ENCODE data around the gene CPT2. TPM values are rescaled to one million over a fixed set of nuclear protein-coding genes. Genes with fewer than 3 reads are reported as not detected.

The CPT2 gene
- total and polyA plus RNA-seq, 4 donors = 27.4 to 109 (median 74.8) TPM

- peak; percentile 96 for DNase-seq (ENCODE audit: low spot score)
- peak within 1 kb of the TSS; percentile 81 to 100 (median 96) for H3K4me3 ChIP-seq (ENCODE audit: low read depth in 1 of 3, low read length in 3 of 3)
- H3K9me3 ChIP-seq (ENCODE audit: control insufficient read depth in 4 of 4, low read length in 3 of 4) = no peaks in the 10 kb centered on the region
- H3K36me3 ChIP-seq (ENCODE audit: control insufficient read depth in 4 of 4, insufficient read depth in 3 of 4, low read depth in 1 of 4, low read length in 3 of 4) = peaks cover 6 to 19% (median 12%) of the 10 kb centered on the region in 4 donors
- peak within 1 kb of the TSS; percentile 96 for H3K9ac ChIP-seq (ENCODE audit: low read depth in 1 of 2, low read length in 2 of 2)
- H3K27me3 ChIP-seq (ENCODE audit: control insufficient read depth in 4 of 4, insufficient read depth in 4 of 4, low read length in 3 of 4) = no peaks in the 10 kb centered on the region
- WGBS = 6% methylated on average over 64 of the region's 64 CpGs
- peak; percentile 89 for TF ChIP-seq SP1 (IDR thresholded peaks at IDR 0.05)
- TF ChIP-seq EGR1 (IDR thresholded peaks at IDR 0.05; ENCODE audit: low read depth in 2 of 2) = peak in 1 of 2 donors; percentile 74
- peak; percentile 34 for TF ChIP-seq FOXA2 (IDR thresholded peaks at IDR 0.05)
- TF ChIP-seq HNF4A (conservative IDR thresholded peaks at IDR 0.05) = peak; percentile 77 to 82
- peak; percentile 72 for TF ChIP-seq FOXA1 (IDR thresholded peaks at IDR 0.05)
- TF ChIP-seq RAD21 (IDR thresholded peaks at IDR 0.05) = peak; percentile 46 to 51
- TF ChIP-seq JUND (IDR thresholded peaks at IDR 0.05) = peak in 1 of 2 donors; percentile 73
- peak; percentile 94 to 96 for TF ChIP-seq RXRA (IDR thresholded peaks at IDR 0.05)
- peak; percentile 77 for TF ChIP-seq YY1 (IDR thresholded peaks at IDR 0.05)
- TF ChIP-seq, protein P1, sequence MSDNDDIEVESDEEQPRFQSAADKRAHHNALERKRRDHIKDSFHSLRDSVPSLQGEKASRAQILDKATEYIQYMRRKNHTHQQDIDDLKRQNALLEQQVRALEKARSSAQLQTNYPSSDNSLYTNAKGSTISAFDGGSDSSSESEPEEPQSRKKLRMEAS (IDR thresholded peaks at IDR 0.05) = peak; percentile 93
- TF ChIP-seq HNF4G (IDR thresholded peaks at IDR 0.05) = peak; percentile 50
- peak; percentile 89 for TF ChIP-seq ZBTB33 (IDR thresholded peaks at IDR 0.05)
- TF ChIP-seq GABPA (IDR thresholded peaks at IDR 0.05 in 1 of 2, conservative IDR thresholded peaks at IDR 0.05 in 1 of 2) = peak; percentile 94 to 100
- TF ChIP-seq CTCF (IDR thresholded peaks at IDR 0.05; ENCODE audit: low read depth, low read length, missing input control) = peak; percentile 3
- TF ChIP-seq NR2F2 (IDR thresholded peaks at IDR 0.05) = peak; percentile 92
- TF ChIP-seq TAF1 (conservative IDR thresholded peaks at IDR 0.05) = no peak
- TF ChIP-seq, protein P2, sequence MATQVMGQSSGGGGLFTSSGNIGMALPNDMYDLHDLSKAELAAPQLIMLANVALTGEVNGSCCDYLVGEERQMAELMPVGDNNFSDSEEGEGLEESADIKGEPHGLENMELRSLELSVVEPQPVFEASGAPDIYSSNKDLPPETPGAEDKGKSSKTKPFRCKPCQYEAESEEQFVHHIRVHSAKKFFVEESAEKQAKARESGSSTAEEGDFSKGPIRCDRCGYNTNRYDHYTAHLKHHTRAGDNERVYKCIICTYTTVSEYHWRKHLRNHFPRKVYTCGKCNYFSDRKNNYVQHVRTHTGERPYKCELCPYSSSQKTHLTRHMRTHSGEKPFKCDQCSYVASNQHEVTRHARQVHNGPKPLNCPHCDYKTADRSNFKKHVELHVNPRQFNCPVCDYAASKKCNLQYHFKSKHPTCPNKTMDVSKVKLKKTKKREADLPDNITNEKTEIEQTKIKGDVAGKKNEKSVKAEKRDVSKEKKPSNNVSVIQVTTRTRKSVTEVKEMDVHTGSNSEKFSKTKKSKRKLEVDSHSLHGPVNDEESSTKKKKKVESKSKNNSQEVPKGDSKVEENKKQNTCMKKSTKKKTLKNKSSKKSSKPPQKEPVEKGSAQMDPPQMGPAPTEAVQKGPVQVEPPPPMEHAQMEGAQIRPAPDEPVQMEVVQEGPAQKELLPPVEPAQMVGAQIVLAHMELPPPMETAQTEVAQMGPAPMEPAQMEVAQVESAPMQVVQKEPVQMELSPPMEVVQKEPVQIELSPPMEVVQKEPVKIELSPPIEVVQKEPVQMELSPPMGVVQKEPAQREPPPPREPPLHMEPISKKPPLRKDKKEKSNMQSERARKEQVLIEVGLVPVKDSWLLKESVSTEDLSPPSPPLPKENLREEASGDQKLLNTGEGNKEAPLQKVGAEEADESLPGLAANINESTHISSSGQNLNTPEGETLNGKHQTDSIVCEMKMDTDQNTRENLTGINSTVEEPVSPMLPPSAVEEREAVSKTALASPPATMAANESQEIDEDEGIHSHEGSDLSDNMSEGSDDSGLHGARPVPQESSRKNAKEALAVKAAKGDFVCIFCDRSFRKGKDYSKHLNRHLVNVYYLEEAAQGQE (IDR thresholded peaks at IDR 0.05) = peak; percentile 86
- TF ChIP-seq, protein P3, sequence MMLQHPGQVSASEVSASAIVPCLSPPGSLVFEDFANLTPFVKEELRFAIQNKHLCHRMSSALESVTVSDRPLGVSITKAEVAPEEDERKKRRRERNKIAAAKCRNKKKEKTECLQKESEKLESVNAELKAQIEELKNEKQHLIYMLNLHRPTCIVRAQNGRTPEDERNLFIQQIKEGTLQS (IDR thresholded peaks at IDR 0.05) = peak; percentile 57
- peak within 1 kb of the TSS; percentile 38 to 72 for H3K27ac ChIP-seq (ENCODE audit: low read depth in 1 of 2, low read length in 2 of 2)
- peaks cover 8 to 34% (median 21%) of the 10 kb centered on the region in 4 donors for H3K4me1 ChIP-seq (ENCODE audit: control insufficient read depth in 4 of 4, insufficient read depth in 4 of 4, low read length in 3 of 4)
Measured at GRCh38 chr1:53238197-53239155, 41.9 kb downstream of the CPT2 start, which contains the start of gene MAGOH. Gene MAGOH, minus strand, starts transcription at chr1:53238518. Its CDS starts 70 bp downstream, at chr1:53238448.

Measured in liver (tissue), 9 donors.